COR-L47 (cell line): Measurements from ENCODE around the gene GNAO1.

ENCODE experiments used
- DNase-seq: peaks from one replicate; lab custom pipeline; 2025; lab: John Stamatoyannopoulos, UW

GNAO1 gene

GRCh38 chr16:56198006-56198754, 6.9 kb downstream of the GNAO1 start:
- DNase-seq: no peak

DNA sequence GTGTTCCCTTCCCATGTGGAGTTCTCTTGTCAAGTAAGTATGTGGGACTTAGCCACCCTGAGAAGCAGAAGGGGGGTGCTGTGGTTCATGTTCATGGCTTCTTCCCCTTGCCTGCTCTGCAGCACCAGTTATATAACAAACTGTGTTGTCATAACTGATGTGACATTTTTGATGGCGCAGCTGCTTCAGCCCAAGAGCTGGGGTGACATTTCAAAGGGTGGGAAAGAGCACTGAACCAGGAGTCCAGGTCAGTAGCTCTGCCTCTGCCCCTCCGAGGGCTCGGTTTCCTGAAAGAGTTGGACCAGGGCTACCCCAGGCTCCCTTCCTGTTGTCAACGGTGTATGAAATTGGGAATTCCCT, 7.4 kb downstream of the GNAO1 start:
- no peak for DNase-seq

- no peak for DNase-seq
These were observed 7.9 kb downstream of the GNAO1 start for GRCh38 chr16:56199164-56199563.

- no peak for DNase-seq
These were observed 9.7 kb downstream of the GNAO1 start for GRCh38 chr16:56201030-56201429.

- DNase-seq: no peak
These were observed 10.7 kb downstream of the GNAO1 start for GRCh38 chr16:56202036-56202435.

GRCh38 chr16:56203052-56203451, 11.8 kb downstream of the GNAO1 start:
- no peak for DNase-seq

DNA sequence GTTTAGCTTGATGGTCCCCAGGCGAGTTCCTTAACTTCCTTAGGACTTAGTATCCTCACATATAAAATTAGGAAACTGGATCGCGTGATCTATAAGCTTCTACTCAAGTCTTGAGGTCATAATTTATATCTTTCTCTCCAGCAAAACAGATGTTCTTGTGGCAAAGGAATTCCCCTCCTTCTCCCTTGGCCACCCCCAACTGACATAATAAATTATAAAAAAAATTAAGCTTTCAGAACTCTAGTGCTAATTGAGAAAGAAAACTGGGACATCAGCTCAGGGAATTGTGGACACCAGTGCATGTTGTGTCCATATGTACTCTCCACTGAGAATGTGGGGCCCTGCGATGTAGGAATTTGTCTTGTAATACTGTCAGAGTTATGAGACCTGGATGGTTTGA, 13.5 kb downstream of the GNAO1 start:
- DNase-seq: no peak

DNA sequence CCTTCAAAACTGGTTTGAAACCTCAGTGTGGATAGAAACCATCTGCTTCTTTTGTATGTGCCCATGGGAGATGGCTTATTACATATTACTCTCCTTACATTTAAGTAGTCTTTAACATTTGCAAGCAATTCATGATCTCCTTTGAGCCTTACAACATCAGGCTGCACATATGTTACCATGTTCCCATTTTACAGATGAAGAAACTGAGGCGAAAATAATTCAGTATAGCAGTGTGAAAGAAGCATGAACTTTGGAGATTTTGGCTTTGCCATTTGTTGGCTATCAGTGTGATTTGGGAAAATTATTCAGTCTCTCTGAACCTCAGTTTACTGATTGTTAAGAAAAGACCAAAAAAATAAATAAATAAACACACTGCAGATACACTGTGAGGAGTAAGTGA, 15.7 kb downstream of the GNAO1 start:
- DNase-seq: no peak

- no peak for DNase-seq
These were observed 16.1 kb downstream of the GNAO1 start for GRCh38 chr16:56207421-56207820.

- no peak for DNase-seq
These were observed 20.2 kb downstream of the GNAO1 start for GRCh38 chr16:56211435-56211981.

- DNase-seq: no peak
These were observed 20.9 kb downstream of the GNAO1 start for GRCh38 chr16:56212144-56212543.

- DNase-seq: no peak
These were observed 30.7 kb downstream of the GNAO1 start for GRCh38 chr16:56221995-56222394.

DNA sequence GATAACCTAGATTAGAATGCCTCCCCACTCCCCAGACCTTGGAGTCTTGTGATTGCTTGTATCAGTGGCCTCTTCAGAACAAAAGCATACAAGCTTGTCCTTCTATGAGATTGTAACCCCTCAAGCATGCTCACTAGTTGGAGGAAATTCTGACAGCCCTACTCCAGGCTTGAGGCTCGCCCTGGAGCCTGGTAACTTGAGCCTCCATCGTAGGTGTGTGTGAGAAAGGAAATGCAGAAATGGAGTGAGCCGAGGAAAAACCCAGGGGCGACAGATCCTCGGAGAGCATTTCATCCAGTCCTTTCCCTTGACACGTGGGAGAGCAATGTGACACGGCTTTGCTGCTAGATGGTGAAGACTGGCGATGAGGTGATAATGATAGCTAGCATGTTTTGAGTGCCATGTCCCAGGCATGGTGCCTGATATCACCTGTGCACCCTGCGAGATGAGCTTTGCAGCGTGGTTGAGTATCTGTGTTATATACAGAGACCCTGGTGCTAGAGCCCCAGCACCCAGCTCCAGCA, 31.2 kb downstream of the GNAO1 start:
- DNase-seq: no peak

GRCh38 chr16:56225017-56225742, 33.9 kb downstream of the GNAO1 start:
- no peak for DNase-seq

GRCh38 chr16:56226187-56226586, 34.9 kb downstream of the GNAO1 start:
- no peak for DNase-seq

DNA sequence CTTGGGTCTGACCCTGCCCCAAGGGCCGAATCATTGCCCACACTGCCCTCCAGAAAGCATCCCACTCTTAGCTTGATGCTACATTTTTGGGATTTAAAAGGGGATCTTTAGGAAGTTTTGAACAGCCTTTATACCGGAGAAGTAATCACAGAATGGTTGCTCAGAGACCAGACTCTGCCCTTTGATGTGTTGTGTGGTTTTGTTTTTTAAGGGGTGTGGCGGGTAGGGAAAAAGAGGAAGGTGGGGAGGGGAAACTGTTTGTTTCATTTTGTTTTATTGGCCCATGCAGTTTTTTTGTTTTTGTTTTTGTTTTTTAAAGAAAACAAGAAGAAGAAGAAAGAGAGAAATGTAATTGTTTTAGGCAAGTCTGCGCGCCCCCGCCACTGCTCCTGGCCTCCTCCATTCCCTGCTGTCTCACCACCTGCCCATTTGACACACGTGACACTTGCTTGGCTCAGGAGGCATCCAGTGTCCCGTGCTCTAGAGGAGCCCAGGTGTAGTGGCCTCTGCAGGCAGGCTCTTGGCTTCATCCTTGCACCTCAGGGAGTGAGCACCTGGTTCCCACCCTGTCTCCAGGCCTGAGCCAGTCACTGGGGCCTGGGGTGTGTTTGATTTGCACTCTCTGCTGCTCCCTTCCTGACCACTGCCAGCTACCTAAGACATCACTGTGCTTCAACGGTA, 35.7 kb downstream of the GNAO1 start:
- no peak for DNase-seq

GRCh38 chr16:56227936-56228335, 36.6 kb downstream of the GNAO1 start:
- DNase-seq: no peak

GRCh38 chr16:56228476-56228875, 37.2 kb downstream of the GNAO1 start:
- no peak for DNase-seq

DNA sequence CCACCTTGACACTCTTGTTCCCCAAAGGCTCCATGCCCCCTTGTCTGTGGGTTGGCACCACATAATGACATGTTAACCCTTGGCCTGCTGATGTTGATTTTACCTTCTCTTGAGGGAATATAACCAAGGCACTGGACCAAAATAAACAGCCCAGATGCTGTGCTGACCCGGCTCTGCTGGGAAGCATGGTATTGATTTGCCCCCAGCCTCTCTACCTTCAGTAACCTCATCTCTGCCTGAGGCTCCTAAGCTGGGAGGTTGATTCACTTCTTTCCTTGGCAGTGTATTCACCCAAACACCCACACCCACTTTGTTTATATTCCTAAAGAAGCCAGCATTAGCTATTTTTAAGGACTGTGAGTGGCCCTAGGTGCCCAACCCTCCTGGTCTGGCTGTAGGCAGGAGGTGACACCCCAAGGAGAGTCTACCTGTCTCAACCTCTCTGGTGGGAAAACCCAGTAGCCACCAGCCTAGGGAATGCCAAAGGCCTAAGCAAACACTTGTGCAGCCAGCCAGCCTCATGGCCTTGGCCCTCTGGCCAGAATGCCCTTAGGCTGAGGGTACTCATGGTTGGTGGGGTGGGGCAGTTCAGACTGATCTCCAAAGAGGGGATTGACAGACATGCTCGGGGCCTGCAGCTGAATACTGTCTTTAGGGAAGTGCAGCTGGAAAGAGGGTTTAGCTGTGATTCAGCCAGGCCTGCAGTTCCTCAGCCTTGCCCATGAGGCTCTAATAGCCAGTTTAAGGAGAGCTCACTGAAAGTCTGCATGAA, 42.7 kb downstream of the GNAO1 start:
- no peak for DNase-seq

DNA sequence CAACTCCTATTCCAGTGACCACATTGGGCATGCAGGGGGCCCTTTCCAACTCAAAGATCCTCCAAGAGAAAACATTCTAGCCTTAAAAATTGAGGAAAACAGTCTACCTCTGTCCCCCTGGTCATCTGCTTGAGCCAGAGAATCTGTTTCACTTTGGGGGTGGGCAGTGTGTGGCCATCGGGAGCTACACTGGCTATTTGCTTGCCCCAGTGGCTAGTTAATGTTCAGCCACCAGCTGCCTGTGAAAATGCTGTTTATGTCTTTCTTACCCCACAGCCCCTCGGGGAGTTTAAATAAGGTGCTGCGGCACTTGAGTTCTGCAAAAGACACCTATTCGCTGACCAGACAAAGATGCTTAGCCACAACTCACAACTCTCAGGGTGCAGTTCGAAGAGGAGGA, 43.4 kb downstream of the GNAO1 start:
- DNase-seq: no peak

DNA sequence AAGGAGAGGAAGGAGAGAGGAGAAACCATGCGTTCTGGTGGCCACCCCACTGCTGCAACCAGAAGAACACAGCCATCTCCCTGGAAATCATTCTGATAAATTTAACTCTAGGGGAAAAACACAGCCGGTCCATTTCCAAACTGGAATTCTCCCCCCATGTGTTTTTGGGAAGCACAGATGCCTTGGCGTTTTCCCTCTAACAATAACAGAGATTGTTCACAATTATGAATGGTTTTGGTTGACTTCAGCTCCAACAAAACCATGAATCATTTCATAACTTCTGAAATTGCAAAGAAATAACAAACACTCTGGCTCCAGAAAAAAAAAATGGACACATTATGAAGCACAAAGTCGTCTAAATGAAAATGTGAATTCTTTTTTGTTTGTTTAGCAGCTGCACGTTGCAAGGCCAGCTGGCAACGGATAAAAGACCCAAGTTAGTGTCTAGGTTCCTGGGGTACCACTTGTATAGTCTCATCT, 46.2 kb downstream of the GNAO1 start:
- DNase-seq: no peak

DNA sequence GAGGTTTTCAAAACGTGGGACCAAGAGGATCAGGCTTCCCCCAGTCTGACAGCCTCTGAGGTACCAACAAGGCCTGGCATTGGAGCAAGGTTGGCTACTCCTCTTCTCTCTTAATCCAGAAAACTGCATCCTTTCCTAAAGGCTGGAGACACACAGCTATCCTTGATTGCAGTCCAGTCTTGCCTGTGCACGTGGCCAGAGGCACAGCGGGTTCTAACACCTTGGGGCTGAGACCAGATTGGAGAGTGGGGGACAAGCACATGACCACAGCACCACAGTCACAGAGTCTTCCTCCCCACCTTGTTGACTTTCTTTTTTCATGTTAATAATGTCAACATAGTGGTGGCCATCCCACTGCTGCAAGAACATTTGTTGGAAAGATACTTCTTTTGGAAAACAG, 46.9 kb downstream of the GNAO1 start:
- DNase-seq: no peak
